HUES48 (cell line): ENCODE results near the gene LIPG.

Experiments
- H3K27ac ChIP-seq: one replicate; pipeline ENCODE4 v1.7.0; 2013; ENCODE audit warnings: low read depth, low read length, inconsistent platforms
- H3K27me3 ChIP-seq: 2 replicates; pipeline ENCODE4 v1.6.1; 2013; ENCODE audit warnings: mild to moderate bottlenecking, low read length; ENCODE audit not compliant: control insufficient read depth, insufficient read depth
- H3K36me3 ChIP-seq: 2 replicates; pipeline ENCODE4 v1.6.1; 2013; ENCODE audit warnings: low read length; ENCODE audit not compliant: control insufficient read depth, insufficient read depth
- H3K4me1 ChIP-seq: 2 replicates; pipeline ENCODE4 v1.6.1; 2013; ENCODE audit warnings: mild to moderate bottlenecking, low read length; ENCODE audit not compliant: control insufficient read depth, insufficient read depth
- H3K4me3 ChIP-seq: 2 replicates; pipeline ENCODE4 v1.5.1; 2013; ENCODE audit warnings: mild to moderate bottlenecking, low read depth, low read length
- H3K9ac ChIP-seq: 2 replicates; pipeline ENCODE4 v1.6.1; 2013; ENCODE audit warnings: mild to moderate bottlenecking, low read depth, low read length, moderate library complexity
- H3K9me3 ChIP-seq: 2 replicates; pipeline ENCODE4 v1.6.1; 2013; ENCODE audit warnings: low read length; ENCODE audit not compliant: control insufficient read depth, insufficient read depth

The LIPG gene

GRCh38 chr18:49621717-49622351 lies 60.0 kb downstream of the LIPG start:
- Histone ChIP-seq H3K36me3 (no peaks in the 10 kb centered on the region), H3K27ac (no peak overlapping the region), H3K4me3 (no peak overlapping the region), H3K4me1 (no peaks in the 10 kb centered on the region), H3K9me3 (no peaks in the 10 kb centered on the region), H3K9ac (no peak overlapping the region), H3K27me3 (no peaks in the 10 kb centered on the region; the same call in 1 of the 2 replicates)

- H3K27me3 ChIP-seq: no peaks in the 10 kb centered on the region; the same call in 1 of the 2 replicates
- H3K36me3 ChIP-seq: no peaks in the 10 kb centered on the region
- H3K4me3 ChIP-seq: no peak overlapping the region
- no peak overlapping the region for H3K27ac ChIP-seq
- no peaks in the 10 kb centered on the region for H3K9me3 ChIP-seq
- no peak overlapping the region for H3K9ac ChIP-seq
- no peaks in the 10 kb centered on the region for H3K4me1 ChIP-seq
Measured at GRCh38 chr18:49623571-49623970, 61.7 kb downstream of the LIPG start.

GRCh38 chr18:49625021-49625691 lies 63.3 kb downstream of the LIPG start:
- H3K27ac ChIP-seq: no peak overlapping the region
- no peak overlapping the region for H3K9ac ChIP-seq
- no peaks in the 10 kb centered on the region for H3K9me3 ChIP-seq
- no peaks in the 10 kb centered on the region; the same call in 1 of the 2 replicates for H3K4me1 ChIP-seq
- no peak overlapping the region for H3K4me3 ChIP-seq
- H3K36me3 ChIP-seq: no peaks in the 10 kb centered on the region
- no peaks in the 10 kb centered on the region; the same call in 1 of the 2 replicates for H3K27me3 ChIP-seq

GRCh38 chr18:49626842-49627467 lies 65.1 kb downstream of the LIPG start:
- Histone ChIP-seq H3K9ac (no peak overlapping the region), H3K4me3 (no peak overlapping the region), H3K27ac (no peak overlapping the region), H3K9me3 (no peaks in the 10 kb centered on the region), H3K4me1 (no peaks in the 10 kb centered on the region; the same call in 1 of the 2 replicates), H3K36me3 (no peaks in the 10 kb centered on the region), H3K27me3 (no peaks in the 10 kb centered on the region; the same call in 1 of the 2 replicates)

GRCh38 chr18:49628119-49628518 lies 66.3 kb downstream of the LIPG start:
- Histone ChIP-seq H3K4me1 (no peaks in the 10 kb centered on the region; the same call in 1 of the 2 replicates), H3K36me3 (no peaks in the 10 kb centered on the region), H3K9ac (no peak overlapping the region), H3K27me3 (no peaks in the 10 kb centered on the region), H3K9me3 (no peaks in the 10 kb centered on the region), H3K27ac (no peak overlapping the region), H3K4me3 (no peak overlapping the region)

- no peaks in the 10 kb centered on the region for H3K27me3 ChIP-seq
- H3K4me3 ChIP-seq: no peak overlapping the region
- no peak overlapping the region for H3K27ac ChIP-seq
- no peaks in the 10 kb centered on the region for H3K36me3 ChIP-seq
- H3K4me1 ChIP-seq: no peaks in the 10 kb centered on the region; the same call in 1 of the 2 replicates
- no peak overlapping the region for H3K9ac ChIP-seq
- no peaks in the 10 kb centered on the region for H3K9me3 ChIP-seq
Measured at GRCh38 chr18:49628881-49629795, 67.3 kb downstream of the LIPG start.

GRCh38 chr18:49630246-49630699 lies 68.4 kb downstream of the LIPG start:
- H3K9me3 ChIP-seq: no peaks in the 10 kb centered on the region
- no peaks in the 10 kb centered on the region for H3K36me3 ChIP-seq
- H3K9ac ChIP-seq: no peak overlapping the region
- H3K4me1 ChIP-seq: no peaks in the 10 kb centered on the region; the same call in 1 of the 2 replicates
- no peak overlapping the region for H3K27ac ChIP-seq
- no peaks in the 10 kb centered on the region for H3K27me3 ChIP-seq
- H3K4me3 ChIP-seq: no peak overlapping the region

GRCh38 chr18:49631146-49631866 lies 69.4 kb downstream of the LIPG start:
- H3K27ac ChIP-seq: no peak overlapping the region

GRCh38 chr18:49632588-49632987 lies 70.7 kb downstream of the LIPG start:
- H3K4me3 ChIP-seq: no peak overlapping the region
- H3K4me1 ChIP-seq: no peaks in the 10 kb centered on the region; the same call in 1 of the 2 replicates
- no peaks in the 10 kb centered on the region for H3K27me3 ChIP-seq
- no peak overlapping the region for H3K27ac ChIP-seq
- no peaks in the 10 kb centered on the region for H3K9me3 ChIP-seq
- H3K36me3 ChIP-seq: no peaks in the 10 kb centered on the region
- H3K9ac ChIP-seq: no peak overlapping the region

More at GRCh38 chr18:49631146-49631866, 69.4 kb downstream of the LIPG start:
- Histone ChIP-seq H3K4me3 (no peak overlapping the region), H3K9ac (no peak overlapping the region), H3K4me1 (no peaks in the 10 kb centered on the region; the same call in 1 of the 2 replicates), H3K9me3 (no peaks in the 10 kb centered on the region), H3K27me3 (no peaks in the 10 kb centered on the region), H3K36me3 (no peaks in the 10 kb centered on the region)

GRCh38 chr18:49638209-49638785 lies 76.4 kb downstream of the LIPG start:
- Histone ChIP-seq H3K9ac (no peak overlapping the region), H3K9me3 (no peaks in the 10 kb centered on the region), H3K27ac (no peak overlapping the region), H3K27me3 (no peaks in the 10 kb centered on the region), H3K4me1 (no peaks in the 10 kb centered on the region), H3K4me3 (no peak overlapping the region), H3K36me3 (no peaks in the 10 kb centered on the region)
